GM21423 (cell line): Measurements from ENCODE around the gene CEP120.
"Not testable (repeated sequence)": the region's sequence is repeated elsewhere in the genome, so short reads cannot be mapped to it uniquely, and the experiment has no call there.

ENCODE experiments used
- ATAC-seq: cut with Tn5 transposase; IDR thresholded peaks from one replicate; pipeline ENCODE4 v1.9.1; 2021; ENCODE audit warnings: mild to moderate bottlenecking, moderate library complexity; ENCODE audit not compliant: unreplicated experiment

CEP120 gene

GRCh38 chr5:123439709-123440108 lies 16.5 kb upstream of the CEP120 start:
- no peak for ATAC-seq

- no peak for ATAC-seq
Measured at GRCh38 chr5:123438902-123439301, 15.7 kb upstream of the CEP120 start.

- ATAC-seq: peak; percentile 71
Measured at GRCh38 chr5:123438244-123438643, 15.0 kb upstream of the CEP120 start.

GRCh38 chr5:123436201-123436600 lies 13.0 kb upstream of the CEP120 start:
- ATAC-seq: no peak

- no peak for ATAC-seq
Measured at GRCh38 chr5:123434796-123435195, 11.6 kb upstream of the CEP120 start.

GRCh38 chr5:123433596-123433995 lies 10.4 kb upstream of the CEP120 start:
- ATAC-seq: no peak

GRCh38 chr5:123430441-123430840 lies 7.2 kb upstream of the CEP120 start:
- ATAC-seq: not testable (repeated sequence)

GRCh38 chr5:123429993-123430392 lies 6.8 kb upstream of the CEP120 start:
- ATAC-seq: no peak

- ATAC-seq: no peak
Measured at GRCh38 chr5:123429221-123429954, 6.2 kb upstream of the CEP120 start.

GRCh38 chr5:123428521-123429220 lies 5.5 kb upstream of the CEP120 start:
- ATAC-seq: no peak

GRCh38 chr5:123427281-123427680 lies 4.1 kb upstream of the CEP120 start:
- no peak for ATAC-seq

GRCh38 chr5:123425431-123425830 lies 2.2 kb upstream of the CEP120 start:
- ATAC-seq: no peak

GRCh38 chr5:123422433-123423277 lies 548 bp downstream of the CEP120 start:
- ATAC-seq: peak; percentile 10

GRCh38 chr5:123421773-123422172 lies 1.4 kb downstream of the CEP120 start:
- no peak for ATAC-seq

GRCh38 chr5:123414974-123415373 lies 8.2 kb downstream of the CEP120 start:
- ATAC-seq: no peak

- ATAC-seq: no peak
Measured at GRCh38 chr5:123412206-123412605, 11.0 kb downstream of the CEP120 start.

- ATAC-seq: not testable (repeated sequence)
Measured at GRCh38 chr5:123401999-123402398, 21.2 kb downstream of the CEP120 start.

GRCh38 chr5:123401320-123401719 lies 21.9 kb downstream of the CEP120 start:
- no peak for ATAC-seq

GRCh38 chr5:123400870-123401291 lies 22.3 kb downstream of the CEP120 start:
- ATAC-seq: not testable (repeated sequence)

GRCh38 chr5:123398058-123398733 lies 25.0 kb downstream of the CEP120 start:
- peak; percentile 68 for ATAC-seq

- no peak for ATAC-seq
Measured at GRCh38 chr5:123397538-123397937, 25.7 kb downstream of the CEP120 start.
